Measurements from ENCODE around the gene KIAA1958. TPM values are rescaled to one million over a fixed set of nuclear protein-coding genes. Genes with fewer than 3 reads are reported as not detected.

KIAA1958 gene
- total and polyA plus RNA-seq, 9 donors = 5.7 to 40.3 (median 24.1) TPM

DNA sequence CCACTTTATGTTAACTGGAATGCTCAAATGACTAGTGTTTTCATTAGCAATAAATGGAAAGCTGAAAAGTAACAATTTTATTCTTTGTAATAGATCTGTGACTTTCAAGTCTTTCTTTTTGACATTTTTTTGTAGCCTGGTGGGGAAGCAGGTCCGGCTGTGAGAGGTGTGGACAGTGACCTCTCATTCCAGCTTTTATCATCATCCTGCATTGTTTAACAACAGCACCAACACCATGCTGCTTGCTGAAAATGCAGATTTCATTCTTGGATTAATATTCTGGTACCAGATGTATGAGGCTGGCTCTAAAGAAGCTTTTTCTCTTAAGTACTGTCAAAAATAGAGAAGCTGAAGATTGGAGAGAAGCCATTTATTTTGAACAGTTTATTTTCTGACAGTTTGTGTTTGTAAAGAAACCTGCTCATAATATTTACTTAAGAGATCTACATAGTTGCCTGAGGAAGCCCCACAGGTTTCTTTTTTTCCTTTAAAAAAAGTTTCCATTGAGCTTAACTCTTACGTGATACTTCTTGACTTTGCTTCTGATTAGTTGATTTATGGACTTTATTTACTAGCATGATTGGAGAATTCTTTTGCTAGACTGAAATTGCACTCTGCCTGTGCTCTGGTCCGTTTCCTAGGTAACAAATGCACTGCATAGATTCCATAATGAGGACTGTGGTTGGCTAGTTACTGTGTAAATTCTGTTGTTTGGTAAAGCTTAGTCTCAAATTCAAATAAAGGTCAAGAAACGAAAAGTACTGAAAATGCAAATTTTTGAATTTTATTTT lies 3.4 kb downstream of the KIAA1958 start:
- TF ChIP-seq EP300 (IDR thresholded peaks at IDR 0.05) = no peak
- TF ChIP-seq, protein P1, sequence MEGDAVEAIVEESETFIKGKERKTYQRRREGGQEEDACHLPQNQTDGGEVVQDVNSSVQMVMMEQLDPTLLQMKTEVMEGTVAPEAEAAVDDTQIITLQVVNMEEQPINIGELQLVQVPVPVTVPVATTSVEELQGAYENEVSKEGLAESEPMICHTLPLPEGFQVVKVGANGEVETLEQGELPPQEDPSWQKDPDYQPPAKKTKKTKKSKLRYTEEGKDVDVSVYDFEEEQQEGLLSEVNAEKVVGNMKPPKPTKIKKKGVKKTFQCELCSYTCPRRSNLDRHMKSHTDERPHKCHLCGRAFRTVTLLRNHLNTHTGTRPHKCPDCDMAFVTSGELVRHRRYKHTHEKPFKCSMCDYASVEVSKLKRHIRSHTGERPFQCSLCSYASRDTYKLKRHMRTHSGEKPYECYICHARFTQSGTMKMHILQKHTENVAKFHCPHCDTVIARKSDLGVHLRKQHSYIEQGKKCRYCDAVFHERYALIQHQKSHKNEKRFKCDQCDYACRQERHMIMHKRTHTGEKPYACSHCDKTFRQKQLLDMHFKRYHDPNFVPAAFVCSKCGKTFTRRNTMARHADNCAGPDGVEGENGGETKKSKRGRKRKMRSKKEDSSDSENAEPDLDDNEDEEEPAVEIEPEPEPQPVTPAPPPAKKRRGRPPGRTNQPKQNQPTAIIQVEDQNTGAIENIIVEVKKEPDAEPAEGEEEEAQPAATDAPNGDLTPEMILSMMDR (IDR thresholded peaks at IDR 0.05) = no peak
- no peak for TF ChIP-seq POLR2A (IDR thresholded peaks at IDR 0.05)
- 28 to 42% (median 30%) methylated on average over 4 of the region's 4 CpGs for WGBS, 3 donors

DNA sequence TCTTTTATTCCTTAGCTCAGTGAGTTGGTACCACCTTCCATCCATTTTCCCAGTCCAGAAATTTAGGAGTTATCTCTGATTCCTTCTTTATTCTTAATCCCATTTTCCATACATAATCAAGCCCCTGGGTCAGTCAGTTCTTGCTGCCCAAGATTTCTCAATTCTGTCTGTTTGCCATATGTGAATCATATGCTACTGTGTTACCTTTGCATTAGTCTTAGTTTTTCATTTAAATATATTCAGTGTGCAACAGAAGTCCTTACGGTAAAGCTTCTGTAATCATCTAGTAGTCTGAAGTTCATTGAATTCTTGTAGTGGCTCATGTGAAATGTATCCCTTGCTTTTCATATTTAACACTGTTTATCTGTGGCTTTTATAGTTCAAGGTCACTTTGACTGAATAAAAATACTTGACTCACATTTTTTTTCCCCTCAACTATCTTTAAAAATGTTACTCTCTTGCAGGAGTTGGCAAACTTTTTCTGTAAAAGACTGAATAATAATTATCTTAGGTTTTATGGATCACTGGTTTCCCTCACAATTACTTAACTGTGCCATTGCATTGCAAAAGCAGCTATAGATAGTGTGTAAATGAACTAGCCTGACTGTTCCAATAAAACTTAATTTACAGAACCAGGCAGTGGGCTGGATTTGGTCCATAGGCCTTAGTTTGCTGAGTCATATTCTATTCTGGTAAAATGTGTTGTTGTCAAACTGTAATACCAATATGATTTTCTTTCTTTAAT lies 6.9 kb downstream of the KIAA1958 start:
- TF ChIP-seq EP300 (IDR thresholded peaks at IDR 0.05) = no peak
- TF ChIP-seq, protein P1 (IDR thresholded peaks at IDR 0.05) = no peak
- no peak for TF ChIP-seq POLR2A (IDR thresholded peaks at IDR 0.05)
- intact Hi-C loops (cut with DNase I) = no loop called here
- H3K9me3 ChIP-seq = no peaks in the 10 kb centered on the region
- no peaks in the 10 kb centered on the region for H3K27me3 ChIP-seq
- H3K4me3 ChIP-seq = no peak overlapping the region
- peak in 3 of 5 donors; percentile 30 to 54 (median 51) for DNase-seq
- peak overlapping the region in 1 of 2 donors; percentile 71 for H3K27ac ChIP-seq
- WGBS, 3 donors = 0 to 13% (median 11%) methylated on average over 1 of the region's 1 CpG
- peaks cover 13% of the 10 kb centered on the region for H3K4me1 ChIP-seq (ENCODE audit: insufficient read depth)
- H3K36me3 ChIP-seq = no peaks in the 10 kb centered on the region

More for the DNA sequence above, 3.4 kb downstream of the KIAA1958 start:
- H3K27ac ChIP-seq = peak overlapping the region in 1 of 2 donors; percentile 97
- H3K4me1 ChIP-seq (ENCODE audit: insufficient read depth) = peaks cover 9% of the 10 kb centered on the region
- no peaks in the 10 kb centered on the region for H3K36me3 ChIP-seq
- H3K9me3 ChIP-seq = no peaks in the 10 kb centered on the region
- no peaks in the 10 kb centered on the region for H3K27me3 ChIP-seq
- H3K4me3 ChIP-seq = no peak overlapping the region
- intact Hi-C loops (cut with DNase I) = loop anchor here in 1 of 4 donors (10.0 kb wide), 1 partner anchor 105 kb away; the partner anchor contains the start of gene HSDL2
- DNase-seq = no peak

DNA sequence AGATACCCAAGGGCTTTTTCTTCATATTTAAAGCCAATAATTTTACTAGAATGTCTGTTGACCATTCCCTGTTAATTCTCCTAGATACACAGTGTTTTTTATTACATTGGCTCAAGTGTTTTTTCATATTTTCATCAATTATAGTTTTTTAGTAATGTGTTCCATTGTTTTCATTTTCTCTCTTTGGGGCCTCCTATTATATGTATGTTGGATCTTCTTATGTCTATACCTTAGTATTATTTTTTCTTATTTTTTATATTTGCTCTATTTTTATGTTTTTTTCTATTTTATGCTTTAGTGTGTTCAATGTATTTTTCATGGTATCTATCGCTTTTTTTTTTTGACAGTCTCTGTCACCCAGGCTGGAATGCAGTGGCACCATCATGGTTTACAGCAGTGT lies 7.5 kb downstream of the KIAA1958 start:
- 96 to 100% (median 100%) methylated on average over 1 of the region's 1 CpG for WGBS, 3 donors
- intact Hi-C loops (cut with DNase I) = no loop called here

DNA sequence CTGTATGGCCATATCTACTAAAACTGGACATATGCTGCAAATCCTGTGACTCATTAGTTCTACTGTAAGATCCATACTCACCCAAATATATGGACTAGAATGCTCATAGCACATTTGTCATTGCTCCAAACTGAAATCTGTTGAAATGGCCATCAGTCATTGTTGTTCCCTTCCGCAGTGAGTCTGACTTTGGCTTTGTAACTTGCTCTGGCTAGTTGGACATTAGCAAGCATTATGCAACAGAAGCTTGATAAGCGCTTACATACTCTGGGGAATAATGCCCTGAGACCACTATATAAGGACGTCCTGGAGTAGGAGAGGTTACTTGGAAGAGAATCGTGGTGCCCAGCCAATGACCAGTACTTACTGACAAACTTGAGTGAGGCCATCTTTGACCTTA lies 9.0 kb downstream of the KIAA1958 start:
- WGBS, 3 donors = 85 to 93% (median 92%) methylated on average over 4 of the region's 4 CpGs
- H3K27ac ChIP-seq = peak overlapping the region in 1 of 2 donors; percentile 71

More for the DNA sequence above, 7.5 kb downstream of the KIAA1958 start:
- peaks cover 13% of the 10 kb centered on the region for H3K4me1 ChIP-seq (ENCODE audit: insufficient read depth)
- TF ChIP-seq, protein P1 (IDR thresholded peaks at IDR 0.05) = no peak
- TF ChIP-seq POLR2A (IDR thresholded peaks at IDR 0.05) (no peak), EP300 (IDR thresholded peaks at IDR 0.05) (no peak)
- H3K27me3 ChIP-seq = no peaks in the 10 kb centered on the region
- peak overlapping the region in 1 of 2 donors; percentile 71 for H3K27ac ChIP-seq
- no peak overlapping the region for H3K4me3 ChIP-seq
- no peaks in the 10 kb centered on the region for H3K36me3 ChIP-seq
- H3K9me3 ChIP-seq = no peaks in the 10 kb centered on the region
- DNase-seq = no peak

More for the DNA sequence above, 9.0 kb downstream of the KIAA1958 start:
- H3K4me3 ChIP-seq = no peak overlapping the region
- TF ChIP-seq POLR2A (IDR thresholded peaks at IDR 0.05) = no peak
- no peak for TF ChIP-seq EP300 (IDR thresholded peaks at IDR 0.05)
- TF ChIP-seq, protein P1 (IDR thresholded peaks at IDR 0.05) = no peak
- no peak for DNase-seq
- H3K9me3 ChIP-seq = no peaks in the 10 kb centered on the region
- H3K4me1 ChIP-seq (ENCODE audit: insufficient read depth) = peaks cover 11% of the 10 kb centered on the region
- intact Hi-C loops (cut with DNase I) = no loop called here
- no peaks in the 10 kb centered on the region for H3K27me3 ChIP-seq
- no peaks in the 10 kb centered on the region for H3K36me3 ChIP-seq
